RPMI8226 (cell line): ENCODE data around the gene TERB1.

Experiments
- DNase-seq: peaks from one replicate; pipeline ENCODE4 v3.0.0-alpha.2; 2015

The TERB1 gene

GRCh38 chr16:66741950-66742808 is 59.2 kb downstream of the TERB1 start:
- DNase-seq: no peak

GRCh38 chr16:66741169-66741900 is 60.0 kb downstream of the TERB1 start:
- DNase-seq: no peak

GRCh38 chr16:66740533-66740932 is 60.9 kb downstream of the TERB1 start:
- DNase-seq: no peak

GRCh38 chr16:66740010-66740409 is 61.4 kb downstream of the TERB1 start:
- peak; percentile 57 for DNase-seq

- DNase-seq: no peak
These were observed 65.5 kb downstream of the TERB1 start for GRCh38 chr16:66735891-66736290.

GRCh38 chr16:66731101-66731500 is 70.3 kb downstream of the TERB1 start:
- DNase-seq: no peak

- no peak for DNase-seq
These were observed 72.6 kb downstream of the TERB1 start for GRCh38 chr16:66728804-66729203.

GRCh38 chr16:66728117-66728787 is 73.1 kb downstream of the TERB1 start:
- peak; percentile 63 for DNase-seq

GRCh38 chr16:66720766-66721165 is 80.6 kb downstream of the TERB1 start:
- no peak for DNase-seq

GRCh38 chr16:66719246-66719645 is 82.1 kb downstream of the TERB1 start:
- DNase-seq: no peak

- DNase-seq: no peak
These were observed 83.6 kb downstream of the TERB1 start for GRCh38 chr16:66717776-66718175.

- no peak for DNase-seq
These were observed 84.2 kb downstream of the TERB1 start for GRCh38 chr16:66717112-66717675.

GRCh38 chr16:66714654-66715307 is 86.6 kb downstream of the TERB1 start:
- peak; percentile 77 for DNase-seq

- DNase-seq: no peak
These were observed 87.3 kb downstream of the TERB1 start for GRCh38 chr16:66714062-66714461.

- peak; percentile 50 for DNase-seq
These were observed 88.3 kb downstream of the TERB1 start for GRCh38 chr16:66713076-66713475.

- DNase-seq: no peak
These were observed 88.9 kb downstream of the TERB1 start for GRCh38 chr16:66712512-66712911.

- no peak for DNase-seq
These were observed 89.8 kb downstream of the TERB1 start for GRCh38 chr16:66711581-66711980.

- no peak for DNase-seq
These were observed 94.9 kb downstream of the TERB1 start for GRCh38 chr16:66706506-66706880.

- no peak for DNase-seq
These were observed 95.4 kb downstream of the TERB1 start for GRCh38 chr16:66705790-66706505.
